SK-N-SH (cell line): Measurements from ENCODE around the gene MBNL1. TPM values are rescaled to one million over a fixed set of nuclear protein-coding genes. Genes with fewer than 3 reads are reported as not detected.

Source experiments
- CTCF ChIA-PET: fragments of 300-600, 350-600 bp; formaldehyde crosslinking; extraction: SDS; loops from one replicate; lab custom pipeline; 2021; lab: Yijun Ruan, JAX
- POLR2A ChIA-PET: fragments of 350-600 bp; sonication (Branson Sonifier 250); formaldehyde crosslinking; extraction: SDS; loops from one replicate; lab custom pipeline; 2020; ENCODE audit warnings: antibody characterized with exemption, inconsistent platforms; lab: Yijun Ruan, JAX
- DNase-seq: peaks from one replicate; pipeline ENCODE4 v3.0.0; 2012
- H2AFZ ChIP-seq: fragments of 200-600 bp; sonication (generic); 2 replicates; pipeline ENCODE4 v1.8.1; 2016; ENCODE audit warnings: antibody characterized with exemption, mild to moderate bottlenecking, low read depth
- H3F3A ChIP-seq: fragments of 200-600 bp; sonication (generic); replicated peaks from 2 replicates; pipeline ENCODE3; 2016; ENCODE audit warnings: antibody characterized with exemption, mild to moderate bottlenecking; ENCODE audit not compliant: insufficient read depth
- H3K27ac ChIP-seq, 2 experiments: fragments of 200-500 bp in 1 of 2; fragments of 200-600 bp in 1 of 2; sonication (Bioruptor generic) in 1 of 2; sonication (generic), shearing (Covaris generic) in 1 of 2; 2 replicates each; pipeline versions ENCODE4 v1.5.1 to v1.6.1; 2014 to 2016; ENCODE audit warnings: low read depth in 2 of 2, inconsistent platforms in 1 of 2, low read length in 1 of 2, mild to moderate bottlenecking in 1 of 2, mixed read lengths in 1 of 2
- H3K27me3 ChIP-seq: fragments of 200-600 bp; sonication (generic), shearing (Covaris generic); 2 replicates; pipeline ENCODE4 v1.6.1; 2016; ENCODE audit warnings: mixed run types; ENCODE audit not compliant: insufficient read depth
- H3K36me3 ChIP-seq, 2 experiments: fragments of 200-500 bp in 1 of 2; fragments of 200-600 bp in 1 of 2; sonication (Bioruptor generic) in 1 of 2; sonication (generic) in 1 of 2; replicated peaks in 1 of 2; 2 replicates each; pipeline versions ENCODE3 to v1.5.1; 2014 to 2016; ENCODE audit warnings: low read length in 1 of 2, mild to moderate bottlenecking in 1 of 2; ENCODE audit not compliant: insufficient read depth in 2 of 2, control insufficient read depth in 1 of 2
- H3K4me1 ChIP-seq, 2 experiments: fragments of 200-500 bp in 1 of 2; fragments of 200-600 bp in 1 of 2; sonication (Bioruptor generic) in 1 of 2; sonication (generic), shearing (Covaris generic) in 1 of 2; 2 replicates each; pipeline versions ENCODE4 v1.5.1 to v1.6.1; 2014 to 2016; ENCODE audit warnings: low read depth in 1 of 2, low read length in 1 of 2, mixed run types in 1 of 2; ENCODE audit not compliant: insufficient read depth in 2 of 2, control insufficient read depth in 1 of 2
- H3K4me2 ChIP-seq: fragments of 200-600 bp; sonication (generic), shearing (Covaris generic); 2 replicates; pipeline ENCODE4 v1.6.1; 2017; ENCODE audit warnings: mixed run types
- H3K4me3 ChIP-seq, 2 experiments: fragments of 200-500 bp in 1 of 2; fragments of 200-600 bp in 1 of 2; sonication (Bioruptor generic) in 1 of 2; sonication (generic), shearing (Covaris generic) in 1 of 2; 2 replicates each; pipeline versions ENCODE4 v1.5.1 to v1.8.1; 2014 to 2016; ENCODE audit warnings: low read depth in 2 of 2, inconsistent platforms in 1 of 2, low read length in 1 of 2, mild to moderate bottlenecking in 1 of 2, mixed read lengths in 1 of 2, moderate library complexity in 1 of 2
- H3K79me2 ChIP-seq: fragments of 200-600 bp; sonication (generic); 2 replicates; pipeline ENCODE4 v1.8.1; 2017; ENCODE audit warnings: mild to moderate bottlenecking; ENCODE audit not compliant: insufficient read depth
- H3K9ac ChIP-seq: fragments of 200-600 bp; sonication (generic); 2 replicates; pipeline ENCODE4 v1.6.1; 2017; ENCODE audit warnings: mixed run types
- H3K9me2 ChIP-seq: fragments of 200-600 bp; sonication (generic); 2 replicates; pipeline ENCODE4 v1.6.1; 2017; ENCODE audit warnings: mixed run types
- H3K9me3 ChIP-seq: fragments of 200-600 bp; sonication (generic); 2 replicates; pipeline ENCODE4 v1.6.1; 2017; ENCODE audit warnings: mixed run types, mild to moderate bottlenecking, moderate library complexity
- H4K20me1 ChIP-seq: fragments of 200-600 bp; sonication (generic); 2 replicates; pipeline ENCODE4 v1.6.1; 2017; ENCODE audit warnings: mild to moderate bottlenecking, mixed run types; ENCODE audit not compliant: insufficient read depth
- ELF1 ChIP-seq: IDR thresholded peaks from 2 replicates; pipeline ENCODE4 v1.4.0; 2012
- EP300 ChIP-seq, 2 experiments: IDR thresholded peaks; 2 replicates each; pipeline versions ENCODE4 v1.4.0 to v1.6.1; 2012; ENCODE audit warnings: borderline replicate concordance in 1 of 2, low read depth in 1 of 2, low read length in 1 of 2
- EZH2phosphoT487 ChIP-seq: fragments of 200-600 bp; sonication (generic); IDR thresholded peaks from 2 replicates; pipeline ENCODE4 v1.6.1; 2017; ENCODE audit warnings: low read depth, mixed run types, mild to moderate bottlenecking, antibody characterized with exemption, moderate library complexity, borderline replicate concordance
- FOXJ3 ChIP-seq: sonication (generic); formaldehyde crosslinking; IDR thresholded peaks from 2 replicates; pipeline ENCODE4 v1.5.1; 2020; ENCODE audit warnings: mild to moderate bottlenecking, missing genetic modification reagents
- GABPA ChIP-seq: IDR thresholded peaks from 2 replicates; pipeline ENCODE4 v1.4.0; 2012; ENCODE audit warnings: low read depth, mild to moderate bottlenecking
- JUND ChIP-seq: IDR thresholded peaks from 2 replicates; pipeline ENCODE4 v1.4.0; 2012
- MEF2A ChIP-seq: IDR thresholded peaks from 2 replicates; pipeline ENCODE4 v1.4.0; 2012; ENCODE audit warnings: low read depth, borderline replicate concordance
- NFIC ChIP-seq: IDR thresholded peaks from 2 replicates; pipeline ENCODE4 v1.4.0; 2012; ENCODE audit warnings: borderline replicate concordance
- RCOR1 ChIP-seq: fragments of 150-350 bp; IDR thresholded peaks from 2 replicates; pipeline ENCODE4 v1.6.1; 2017; ENCODE audit warnings: antibody characterized with exemption, low read length
- RFX5 ChIP-seq: IDR thresholded peaks from 2 replicates; pipeline ENCODE4 v1.6.1; 2012; ENCODE audit warnings: mild to moderate bottlenecking, improper control_type of control experiment, low read length
- RXRA ChIP-seq: IDR thresholded peaks from 2 replicates; pipeline ENCODE4 v1.4.0; 2012; ENCODE audit warnings: low read depth, mild to moderate bottlenecking, borderline replicate concordance
- SIN3A ChIP-seq: IDR thresholded peaks from 2 replicates; pipeline ENCODE4 v1.6.1; 2012; ENCODE audit warnings: low read depth, mild to moderate bottlenecking, low read length, moderate library complexity, borderline replicate concordance
- TAF1 ChIP-seq: IDR thresholded peaks from 2 replicates; pipeline ENCODE4 v1.6.1; 2012; ENCODE audit warnings: low read depth, mild to moderate bottlenecking, low read length, moderate library complexity, borderline replicate concordance
- YY1 ChIP-seq: IDR thresholded peaks from 2 replicates; pipeline ENCODE4 v1.4.0; 2012; ENCODE audit warnings: low read depth, mild to moderate bottlenecking
- WGBS: methylation state at CpG from one replicate; pipeline ENCODE4 v1.1.6; 2017; ENCODE audit warnings: low lambda C conversion rate; 5-methylcytosine and 5-hydroxymethylcytosine counted together
- polyA plus RNA-seq, 3 experiments: library from polyadenylated mRNA; depleted of rRNA; stranded (reverse); fragments of >200 nt; gene quantifications; 2 replicates each; pipeline ENCODE4 v1.2.3, GENCODE V29; 2012
- TF ChIP-seq, protein P1 (sequence below): fragments of 150-350 bp; IDR thresholded peaks from 2 replicates; pipeline ENCODE4 v1.6.1; 2016; ENCODE audit warnings: mild to moderate bottlenecking, low read depth, low read length
- TF ChIP-seq, protein P2 (sequence below): IDR thresholded peaks from 2 replicates; pipeline ENCODE4 v1.6.1; 2012; ENCODE audit warnings: mild to moderate bottlenecking, low read depth, low read length, moderate library complexity
- TF ChIP-seq, protein P3 (sequence below): IDR thresholded peaks from 2 replicates; pipeline ENCODE4 v1.4.0; 2012; ENCODE audit warnings: low read depth, borderline replicate concordance
- TF ChIP-seq, protein P4 (sequence below): fragments of 200-600 bp; sonication (generic); IDR thresholded peaks from 2 replicates; pipeline ENCODE4 v1.6.1; 2017; ENCODE audit warnings: antibody characterized with exemption, mild to moderate bottlenecking, moderate library complexity

Gene MBNL1
- polyA plus RNA-seq, 1 of the 3 experiments (the other 2 are of a cell fraction): 44.3 TPM

DNA sequence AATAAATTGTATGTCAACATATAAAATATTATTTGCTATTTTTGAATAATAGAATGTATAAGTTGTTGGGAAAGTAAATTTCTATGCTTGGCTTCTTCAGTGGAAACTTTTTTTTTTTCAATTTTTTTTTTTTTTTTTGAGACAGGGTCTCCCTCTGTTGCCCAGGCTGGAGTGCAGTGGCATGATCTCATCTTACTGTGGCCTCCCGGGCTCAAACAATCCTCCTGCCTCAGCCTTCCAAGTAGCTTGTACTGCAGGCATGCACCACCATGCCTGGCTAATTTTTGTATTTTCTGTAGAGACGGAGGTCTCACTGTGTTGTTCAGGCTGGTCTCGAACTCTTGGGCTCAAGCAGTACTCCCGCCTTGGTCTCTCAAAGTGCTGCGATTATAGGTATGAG is 16.8 kb downstream of the MBNL1 start:
- H4K20me1 ChIP-seq: peaks cover 89% of the 10 kb centered on the region
- H3K36me3 ChIP-seq: peaks cover 0 to 29% of the 10 kb centered on the region in 2 experiments
- no peak overlapping the region for H3K4me3 ChIP-seq
- POLR2A ChIA-PET: no interaction called here
- no peak for TF ChIP-seq RXRA
- TF ChIP-seq, protein P1, sequence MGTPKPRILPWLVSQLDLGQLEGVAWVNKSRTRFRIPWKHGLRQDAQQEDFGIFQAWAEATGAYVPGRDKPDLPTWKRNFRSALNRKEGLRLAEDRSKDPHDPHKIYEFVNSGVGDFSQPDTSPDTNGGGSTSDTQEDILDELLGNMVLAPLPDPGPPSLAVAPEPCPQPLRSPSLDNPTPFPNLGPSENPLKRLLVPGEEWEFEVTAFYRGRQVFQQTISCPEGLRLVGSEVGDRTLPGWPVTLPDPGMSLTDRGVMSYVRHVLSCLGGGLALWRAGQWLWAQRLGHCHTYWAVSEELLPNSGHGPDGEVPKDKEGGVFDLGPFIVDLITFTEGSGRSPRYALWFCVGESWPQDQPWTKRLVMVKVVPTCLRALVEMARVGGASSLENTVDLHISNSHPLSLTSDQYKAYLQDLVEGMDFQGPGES: no peak
- no peak for TF ChIP-seq SIN3A
- no peak for TF ChIP-seq NFIC
- TF ChIP-seq YY1: no peak
- TF ChIP-seq, protein P2, sequence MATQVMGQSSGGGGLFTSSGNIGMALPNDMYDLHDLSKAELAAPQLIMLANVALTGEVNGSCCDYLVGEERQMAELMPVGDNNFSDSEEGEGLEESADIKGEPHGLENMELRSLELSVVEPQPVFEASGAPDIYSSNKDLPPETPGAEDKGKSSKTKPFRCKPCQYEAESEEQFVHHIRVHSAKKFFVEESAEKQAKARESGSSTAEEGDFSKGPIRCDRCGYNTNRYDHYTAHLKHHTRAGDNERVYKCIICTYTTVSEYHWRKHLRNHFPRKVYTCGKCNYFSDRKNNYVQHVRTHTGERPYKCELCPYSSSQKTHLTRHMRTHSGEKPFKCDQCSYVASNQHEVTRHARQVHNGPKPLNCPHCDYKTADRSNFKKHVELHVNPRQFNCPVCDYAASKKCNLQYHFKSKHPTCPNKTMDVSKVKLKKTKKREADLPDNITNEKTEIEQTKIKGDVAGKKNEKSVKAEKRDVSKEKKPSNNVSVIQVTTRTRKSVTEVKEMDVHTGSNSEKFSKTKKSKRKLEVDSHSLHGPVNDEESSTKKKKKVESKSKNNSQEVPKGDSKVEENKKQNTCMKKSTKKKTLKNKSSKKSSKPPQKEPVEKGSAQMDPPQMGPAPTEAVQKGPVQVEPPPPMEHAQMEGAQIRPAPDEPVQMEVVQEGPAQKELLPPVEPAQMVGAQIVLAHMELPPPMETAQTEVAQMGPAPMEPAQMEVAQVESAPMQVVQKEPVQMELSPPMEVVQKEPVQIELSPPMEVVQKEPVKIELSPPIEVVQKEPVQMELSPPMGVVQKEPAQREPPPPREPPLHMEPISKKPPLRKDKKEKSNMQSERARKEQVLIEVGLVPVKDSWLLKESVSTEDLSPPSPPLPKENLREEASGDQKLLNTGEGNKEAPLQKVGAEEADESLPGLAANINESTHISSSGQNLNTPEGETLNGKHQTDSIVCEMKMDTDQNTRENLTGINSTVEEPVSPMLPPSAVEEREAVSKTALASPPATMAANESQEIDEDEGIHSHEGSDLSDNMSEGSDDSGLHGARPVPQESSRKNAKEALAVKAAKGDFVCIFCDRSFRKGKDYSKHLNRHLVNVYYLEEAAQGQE: no peak
- TF ChIP-seq GABPA: no peak
- no peak for TF ChIP-seq EP300 (IDR thresholded peaks at IDR 0.05; ENCODE audit: borderline replicate concordance in 1 of 2, low read depth in 1 of 2, low read length in 1 of 2)
- TF ChIP-seq, protein P3, sequence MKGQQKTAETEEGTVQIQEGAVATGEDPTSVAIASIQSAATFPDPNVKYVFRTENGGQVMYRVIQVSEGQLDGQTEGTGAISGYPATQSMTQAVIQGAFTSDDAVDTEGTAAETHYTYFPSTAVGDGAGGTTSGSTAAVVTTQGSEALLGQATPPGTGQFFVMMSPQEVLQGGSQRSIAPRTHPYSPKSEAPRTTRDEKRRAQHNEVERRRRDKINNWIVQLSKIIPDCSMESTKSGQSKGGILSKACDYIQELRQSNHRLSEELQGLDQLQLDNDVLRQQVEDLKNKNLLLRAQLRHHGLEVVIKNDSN: no peak
- TF ChIP-seq RFX5: no peak
- TF ChIP-seq ELF1: no peak
- TF ChIP-seq TAF1: no peak
- TF ChIP-seq JUND: no peak
- TF ChIP-seq MEF2A: no peak
- no peak for TF ChIP-seq EZH2phosphoT487
- no peak for TF ChIP-seq RCOR1
- no peak for TF ChIP-seq FOXJ3 (CRISPR knock-in tag)
- TF ChIP-seq, protein P4, sequence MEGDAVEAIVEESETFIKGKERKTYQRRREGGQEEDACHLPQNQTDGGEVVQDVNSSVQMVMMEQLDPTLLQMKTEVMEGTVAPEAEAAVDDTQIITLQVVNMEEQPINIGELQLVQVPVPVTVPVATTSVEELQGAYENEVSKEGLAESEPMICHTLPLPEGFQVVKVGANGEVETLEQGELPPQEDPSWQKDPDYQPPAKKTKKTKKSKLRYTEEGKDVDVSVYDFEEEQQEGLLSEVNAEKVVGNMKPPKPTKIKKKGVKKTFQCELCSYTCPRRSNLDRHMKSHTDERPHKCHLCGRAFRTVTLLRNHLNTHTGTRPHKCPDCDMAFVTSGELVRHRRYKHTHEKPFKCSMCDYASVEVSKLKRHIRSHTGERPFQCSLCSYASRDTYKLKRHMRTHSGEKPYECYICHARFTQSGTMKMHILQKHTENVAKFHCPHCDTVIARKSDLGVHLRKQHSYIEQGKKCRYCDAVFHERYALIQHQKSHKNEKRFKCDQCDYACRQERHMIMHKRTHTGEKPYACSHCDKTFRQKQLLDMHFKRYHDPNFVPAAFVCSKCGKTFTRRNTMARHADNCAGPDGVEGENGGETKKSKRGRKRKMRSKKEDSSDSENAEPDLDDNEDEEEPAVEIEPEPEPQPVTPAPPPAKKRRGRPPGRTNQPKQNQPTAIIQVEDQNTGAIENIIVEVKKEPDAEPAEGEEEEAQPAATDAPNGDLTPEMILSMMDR: no peak
- no peak for DNase-seq
- CTCF ChIA-PET: interaction anchor here (1.2 to 1.8 kb wide), 2 partner anchors 9 to 11 kb away, joined by 3 to 5 read pairs; no protein-coding TSS in a partner anchor
- H3K27me3 ChIP-seq: no peaks in the 10 kb centered on the region
- peaks cover 37% of the 10 kb centered on the region for H3F3A ChIP-seq
- H3K9me3 ChIP-seq: no peaks in the 10 kb centered on the region
- H3K79me2 ChIP-seq: peaks cover 97% of the 10 kb centered on the region
- WGBS: 94% methylated on average over 5 of the region's 5 CpGs
- no peaks in the 10 kb centered on the region for H3K9me2 ChIP-seq
- no peak overlapping the region for H3K9ac ChIP-seq
- peaks cover 14 to 18% of the 10 kb centered on the region in 2 experiments; a peak in 3 of 4 replicates for H3K4me1 ChIP-seq
- no peak overlapping the region for H2AFZ ChIP-seq
- H3K27ac ChIP-seq: no peak overlapping the region
- no peak overlapping the region for H3K4me2 ChIP-seq
